ENCODE data around the gene ZNF423.

DNA sequence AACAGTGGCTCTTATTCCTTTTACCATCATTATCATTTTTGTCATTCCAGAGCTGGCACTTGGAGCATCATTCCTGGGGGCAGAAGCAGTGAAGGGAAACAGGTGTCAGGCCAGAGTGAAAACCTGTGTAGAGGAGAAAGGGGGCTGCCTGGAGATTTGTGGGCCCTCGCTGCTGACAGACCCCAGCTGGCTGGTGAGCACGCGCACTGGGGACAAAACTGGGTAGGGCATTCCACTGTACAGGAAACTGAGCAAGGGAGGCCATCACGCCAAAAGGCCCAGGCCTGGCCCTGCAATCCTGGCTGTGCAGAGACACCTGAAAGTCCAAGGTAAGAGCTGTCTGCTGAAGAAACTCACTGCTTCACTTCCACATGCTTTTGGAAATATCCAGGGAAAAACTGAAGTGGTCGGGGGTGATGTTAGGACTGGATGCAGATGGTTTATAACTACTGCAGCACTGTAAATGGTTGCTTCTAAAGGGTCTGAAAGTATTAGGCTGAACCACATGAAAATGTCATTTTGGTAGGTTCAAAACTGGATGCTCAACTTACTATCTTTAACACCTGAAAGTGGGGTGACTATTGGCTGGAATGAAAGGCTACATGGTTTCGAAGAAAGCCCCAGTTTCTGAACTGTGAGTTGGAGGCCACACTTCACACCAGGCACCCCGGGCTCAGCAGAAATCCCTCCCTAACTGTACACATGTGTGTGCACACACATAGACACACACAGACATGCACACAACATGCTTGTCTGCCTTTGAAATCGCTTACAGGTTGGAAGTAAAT lies 257.3 kb downstream of the ZNF423 start:
- TF ChIP-seq CTCF (IDR thresholded peaks at IDR 0.05) (no peak), POLR2A (IDR thresholded peaks at IDR 0.05) (no peak)
